HEK293T (cell line): Measurements from ENCODE around the gene MRTO4.

ENCODE experiments used
- CTCF ChIA-PET: fragments of 350-600 bp; formaldehyde crosslinking; extraction: SDS; loops from one replicate; lab custom pipeline; 2021; ENCODE audit warnings: antibody characterized with exemption, inconsistent platforms; lab: Yijun Ruan, JAX
- POLR2A ChIA-PET: fragments of 350-600 bp; formaldehyde crosslinking; extraction: SDS; loops from one replicate; lab custom pipeline; 2020; ENCODE audit warnings: antibody characterized with exemption, inconsistent platforms; lab: Yijun Ruan, JAX
- DNase-seq: peaks from one replicate; pipeline ENCODE4 v3.0.0; 2012; ENCODE audit warnings: mixed read lengths; ENCODE audit errors: extremely low spot score
- ARNT ChIP-seq: fragments of 450-650 bp; IDR thresholded peaks from 2 replicates; pipeline ENCODE4 v1.6.1; 2017; ENCODE audit warnings: mild to moderate bottlenecking
- BHLHE40 ChIP-seq: fragments of 450-650 bp; IDR thresholded peaks from 2 replicates; pipeline ENCODE4 v1.6.1; 2016; ENCODE audit warnings: mild to moderate bottlenecking, moderate library complexity, borderline replicate concordance
- CTBP1 ChIP-seq: fragments of 450-650 bp; IDR thresholded peaks from 2 replicates; pipeline ENCODE4 v1.6.1; 2016; ENCODE audit warnings: borderline replicate concordance
- ELF4 ChIP-seq: fragments of 450-650 bp; IDR thresholded peaks from 2 replicates; pipeline ENCODE4 v1.6.1; 2017; ENCODE audit warnings: antibody characterized with exemption
- FOXA1 ChIP-seq: fragments of 450-650 bp; IDR thresholded peaks from 2 replicates; pipeline ENCODE4 v1.6.1; 2016; ENCODE audit warnings: mild to moderate bottlenecking
- FOXK2 ChIP-seq: fragments of 450-650 bp; IDR thresholded peaks from 2 replicates; pipeline ENCODE4 v1.6.1; 2016; ENCODE audit warnings: mild to moderate bottlenecking
- FOXM1 ChIP-seq: fragments of 450-650 bp; IDR thresholded peaks from 2 replicates; pipeline ENCODE4 v1.6.1; 2017; ENCODE audit warnings: mild to moderate bottlenecking, borderline replicate concordance
- HDGF ChIP-seq: fragments of 450-650 bp; IDR thresholded peaks from 2 replicates; pipeline ENCODE4 v1.6.1; 2017; ENCODE audit warnings: antibody characterized with exemption, borderline replicate concordance
- L3MBTL2 ChIP-seq: fragments of 450-650 bp; conservative IDR thresholded peaks from 2 replicates; pipeline ENCODE4 v1.6.1; 2016; ENCODE audit warnings: mild to moderate bottlenecking
- LEF1 ChIP-seq: fragments of 450-650 bp; IDR thresholded peaks from 2 replicates; pipeline ENCODE4 v1.6.1; 2017; ENCODE audit warnings: mild to moderate bottlenecking, borderline replicate concordance
- NFRKB ChIP-seq: fragments of 450-650 bp; IDR thresholded peaks from 2 replicates; pipeline ENCODE4 v1.6.1; 2016; ENCODE audit warnings: mild to moderate bottlenecking, moderate library complexity
- PKNOX1 ChIP-seq: fragments of 450-650 bp; IDR thresholded peaks from 2 replicates; pipeline ENCODE4 v1.6.1; 2016
- SP1 ChIP-seq: fragments of 450-650 bp; IDR thresholded peaks from 2 replicates; pipeline ENCODE4 v1.6.1; 2017
- SUZ12 ChIP-seq: fragments of 450-650 bp; IDR thresholded peaks from 2 replicates; pipeline ENCODE4 v1.6.1; 2016; ENCODE audit warnings: mild to moderate bottlenecking
- TARDBP ChIP-seq: fragments of 450-650 bp; IDR thresholded peaks from 2 replicates; pipeline ENCODE4 v1.6.1; 2016
- ZNF384 ChIP-seq: fragments of 450-650 bp; IDR thresholded peaks from 2 replicates; pipeline ENCODE4 v1.6.1; 2016

Gene MRTO4

DNA sequence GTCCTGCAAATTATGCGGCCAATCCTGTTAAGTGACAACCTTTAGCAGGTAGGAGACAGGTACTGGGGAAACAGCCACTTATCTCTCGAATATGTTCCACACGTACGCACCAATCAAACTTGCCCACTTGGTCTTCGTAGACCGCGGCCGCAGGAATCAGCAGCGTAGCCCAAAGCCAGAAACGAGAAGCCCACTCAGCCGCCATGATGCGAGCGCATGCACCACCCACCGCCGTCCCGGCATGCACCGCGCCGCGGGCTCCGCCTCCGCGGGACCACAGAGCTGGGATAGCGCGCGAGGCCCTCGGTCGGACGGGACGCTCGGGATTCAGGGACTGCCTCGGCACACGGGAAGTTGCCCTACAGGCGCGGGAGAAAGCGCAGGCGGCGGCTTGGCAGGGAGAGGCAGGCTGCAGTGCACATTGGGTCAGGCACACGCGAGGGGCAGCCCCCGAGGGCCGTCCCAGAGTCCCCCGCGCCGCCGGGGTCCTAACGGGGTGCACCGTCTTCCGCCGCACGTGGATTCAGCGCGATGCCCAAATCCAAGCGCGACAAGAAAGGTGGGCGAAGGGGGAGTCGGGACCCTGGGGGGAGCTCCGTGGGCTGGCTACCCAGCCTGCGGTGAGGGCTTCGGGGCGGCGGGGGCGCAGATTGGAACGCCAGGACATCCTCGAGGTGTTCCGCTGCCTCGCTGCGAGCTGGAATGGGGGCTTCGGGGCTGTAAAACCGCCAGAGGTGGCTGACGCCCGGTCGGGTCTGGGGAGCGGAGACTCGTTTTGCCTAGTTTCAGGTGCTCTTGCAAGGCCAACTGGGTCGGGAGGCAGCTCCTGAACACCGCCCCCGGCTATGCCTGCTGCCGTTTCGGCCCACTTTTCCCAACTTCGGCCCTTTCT is at the start of gene MRTO4, which contains the start of gene EMC1:
Gene MRTO4, plus strand, starts transcription at position 501 of the 892 bp plus-strand sequence. Its CDS starts 31 bp downstream, at position 532.
Gene EMC1, minus strand, starts transcription at position 220 of the 892 bp plus-strand sequence. Its CDS starts 15 bp downstream, at position 205.
- peak; percentile 93 for DNase-seq
- TF ChIP-seq ELF4 (peak; percentile 81), LEF1 (peak; percentile 69; the same call in 1 of the 2 replicates), SUZ12 (no peak), NFRKB (no peak; the same call in none of the 2 replicates), L3MBTL2 (peak; percentile 98)
- ChIA-PET POLR2A (interaction anchor here (0.6 to 2.2 kb wide), 10 partner anchors 10 to 128 kb away, joined by 3 to 12 read pairs (median 4); no protein-coding TSS in a partner anchor), CTCF (interaction anchor here (0.6 kb wide), 1 partner anchor 389 kb away, joined by 3 read pairs; no protein-coding TSS in a partner anchor)

DNA sequence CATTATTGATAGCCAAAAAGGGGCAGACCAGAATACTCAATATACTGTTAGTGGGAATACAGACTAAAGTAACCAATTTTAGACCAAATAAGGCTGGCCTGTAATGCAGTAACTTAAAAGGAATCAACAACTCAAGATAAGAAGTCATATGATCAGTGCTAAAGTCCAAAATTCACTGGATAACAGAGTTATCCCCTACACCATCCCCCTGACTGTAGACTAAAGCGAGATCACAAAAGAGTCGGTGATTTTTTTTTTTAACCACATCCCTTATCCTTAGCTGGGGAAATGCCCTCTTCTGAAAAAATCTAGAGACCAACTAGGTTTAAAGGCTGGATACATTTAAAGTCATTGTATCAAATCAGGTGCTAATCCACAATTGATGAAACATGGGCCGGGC is 49.2 kb upstream of the MRTO4 start:
- no peak for DNase-seq
- ChIA-PET CTCF (no interaction called here), POLR2A (no interaction called here)
- TF ChIP-seq FOXK2 (no peak), BHLHE40 (no peak), PKNOX1 (no peak), HDGF (no peak), ARNT (no peak)

DNA sequence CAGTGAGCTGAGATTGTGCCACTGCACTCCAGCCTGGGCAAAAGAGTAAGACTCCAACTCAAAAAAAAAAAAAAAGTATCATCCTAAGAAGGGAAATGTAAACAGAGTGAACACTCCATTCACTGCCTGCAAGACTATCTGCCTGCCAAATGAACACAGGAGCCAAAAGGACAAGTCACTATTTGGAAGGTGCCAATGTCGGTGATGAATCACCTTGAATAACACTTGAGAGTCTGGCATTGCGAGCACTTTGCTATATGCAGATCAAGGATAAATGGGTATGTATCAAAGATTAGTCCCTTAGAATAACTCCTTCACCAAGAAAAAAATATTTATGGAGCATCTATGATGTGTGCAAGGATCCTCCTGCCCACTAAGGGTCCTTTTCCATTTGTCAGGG is 48.2 kb upstream of the MRTO4 start:
- ChIA-PET CTCF (interaction anchor here (0.7 kb wide), 1 partner anchor 346 kb away, joined by 3 read pairs; no protein-coding TSS in a partner anchor), POLR2A (no interaction called here)
- TF ChIP-seq BHLHE40: no peak
- TF ChIP-seq CTBP1: no peak
- TF ChIP-seq FOXM1: no peak
- no peak for TF ChIP-seq NFRKB

GRCh38 chr1:19204446-19205266 is 46.9 kb upstream of the MRTO4 start:
- ChIA-PET POLR2A (no interaction called here), CTCF (no interaction called here)
- DNase-seq: no peak
- TF ChIP-seq FOXK2 (no peak), TARDBP (no peak), NFRKB (no peak), SP1 (no peak), ARNT (no peak), CTBP1 (no peak), HDGF (no peak)

More for the DNA sequence above, 48.2 kb upstream of the MRTO4 start:
- DNase-seq: no peak

GRCh38 chr1:19205403-19205802 is 46.2 kb upstream of the MRTO4 start:
- TF ChIP-seq HDGF (no peak), FOXA1 (no peak), PKNOX1 (no peak), TARDBP (no peak), FOXM1 (no peak), LEF1 (no peak), L3MBTL2 (no peak), ARNT (no peak), SUZ12 (no peak), SP1 (no peak), BHLHE40 (no peak), CTBP1 (no peak), ZNF384 (no peak), NFRKB (no peak), FOXK2 (no peak), ELF4 (no peak)
- ChIA-PET CTCF (no interaction called here), POLR2A (no interaction called here)
- no peak for DNase-seq

- POLR2A ChIA-PET: interaction anchor here (0.8 kb wide), 1 partner anchor 30 kb away, joined by 3 read pairs; no protein-coding TSS in a partner anchor
- TF ChIP-seq ARNT: no peak
- no peak for TF ChIP-seq SP1
- no peak for TF ChIP-seq BHLHE40
- no peak for TF ChIP-seq SUZ12
- no peak for TF ChIP-seq L3MBTL2
- TF ChIP-seq PKNOX1: no peak
- TF ChIP-seq FOXA1: no peak
- TF ChIP-seq ELF4: no peak
- TF ChIP-seq TARDBP: no peak
- no peak for TF ChIP-seq CTBP1
- no peak for TF ChIP-seq FOXK2
- TF ChIP-seq FOXM1: no peak
- TF ChIP-seq HDGF: no peak
- CTCF ChIA-PET: no interaction called here
- no peak for DNase-seq
These were observed 45.8 kb upstream of the MRTO4 start for GRCh38 chr1:19205845-19206244.
